Stimulated activated CD4-positive, alpha-beta T cell treated with anti-CD3 and anti-CD28 coated beads, Interleukin-15, amount 100 ng/mL, for 1 hour (primary cell): ENCODE data around the gene LAMC2.
"Not testable (repeated sequence)": the region's sequence is repeated elsewhere in the genome, so short reads cannot be mapped to it uniquely, and the experiment has no call there.

Experiments
- DNase-seq, 2 donors: peaks; one replicate each; pipeline ENCODE4 v3.0.0-alpha.2; 2020; ENCODE audit warnings: low read depth in 1 of 2, low spot score in 1 of 2

LAMC2 gene

GRCh38 chr1:183255073-183255472 is 69.0 kb downstream of the LAMC2 start:
- no peak for DNase-seq

GRCh38 chr1:183259924-183260323 is 73.9 kb downstream of the LAMC2 start:
- DNase-seq = no peak

DNA sequence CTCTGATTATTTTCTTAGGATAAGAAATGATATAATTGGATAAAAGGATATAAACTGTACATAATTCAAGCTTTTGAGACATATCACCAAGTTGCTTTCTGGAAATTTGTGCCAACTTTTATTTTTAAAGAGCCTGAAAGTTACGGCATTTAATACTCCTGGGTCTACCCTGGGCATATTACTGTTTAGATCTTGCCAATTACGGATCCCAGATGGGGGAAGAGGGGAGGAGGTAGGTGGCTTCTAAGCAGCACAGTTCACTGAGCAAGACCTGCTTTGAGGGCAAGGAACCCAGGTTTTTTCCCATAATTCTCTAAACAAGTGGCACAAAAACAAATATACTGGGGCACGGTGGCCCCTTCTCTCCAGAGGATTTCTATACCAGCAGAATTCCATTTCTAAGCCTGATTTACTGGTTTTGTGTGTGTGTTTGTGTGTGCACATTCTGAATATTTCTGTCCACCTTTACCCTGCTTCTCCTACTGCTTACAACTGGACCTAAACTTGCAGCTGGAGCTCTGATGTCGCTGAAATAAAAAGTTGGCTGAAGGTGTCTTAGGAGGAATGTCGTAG is 76.7 kb downstream of the LAMC2 start:
- no peak for DNase-seq

DNA sequence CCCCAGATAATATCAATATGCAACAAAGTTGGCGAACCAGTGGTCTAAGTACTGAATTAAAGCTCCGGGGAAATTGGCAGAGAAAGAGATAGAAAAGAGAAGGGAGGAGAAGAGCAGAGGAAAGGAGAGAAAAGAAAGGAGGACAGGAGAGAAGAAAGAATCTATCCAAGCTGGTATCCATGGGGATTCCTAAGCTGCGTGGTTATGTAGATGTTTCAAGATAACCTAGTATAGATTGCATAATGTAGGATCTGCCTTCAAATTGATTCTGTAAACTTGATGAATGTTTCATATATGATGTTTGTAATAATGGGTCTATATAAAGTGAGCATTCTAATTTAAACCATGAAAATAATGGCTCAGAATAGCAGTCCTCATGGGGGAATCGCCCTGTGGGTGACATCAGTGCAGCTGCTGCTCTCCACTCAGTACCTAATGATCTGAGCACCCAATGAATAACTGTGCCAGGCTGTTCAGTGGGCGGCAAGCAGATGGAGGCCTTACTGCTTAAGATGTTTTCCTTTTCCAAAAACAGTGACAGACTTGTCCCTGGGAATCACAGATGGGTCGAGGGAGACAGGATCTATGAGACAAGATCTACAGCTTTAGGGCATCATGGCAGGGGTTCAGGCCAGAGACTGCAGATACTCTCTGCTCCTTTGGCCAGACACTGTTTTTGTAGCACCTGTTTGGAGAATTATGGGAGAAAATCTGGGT is 78.0 kb downstream of the LAMC2 start:
- DNase-seq = no peak

GRCh38 chr1:183267646-183268431 is 81.8 kb downstream of the LAMC2 start:
- DNase-seq = no peak

- no peak for DNase-seq
Observed at GRCh38 chr1:183270541-183271141, 84.6 kb downstream of the LAMC2 start.

DNA sequence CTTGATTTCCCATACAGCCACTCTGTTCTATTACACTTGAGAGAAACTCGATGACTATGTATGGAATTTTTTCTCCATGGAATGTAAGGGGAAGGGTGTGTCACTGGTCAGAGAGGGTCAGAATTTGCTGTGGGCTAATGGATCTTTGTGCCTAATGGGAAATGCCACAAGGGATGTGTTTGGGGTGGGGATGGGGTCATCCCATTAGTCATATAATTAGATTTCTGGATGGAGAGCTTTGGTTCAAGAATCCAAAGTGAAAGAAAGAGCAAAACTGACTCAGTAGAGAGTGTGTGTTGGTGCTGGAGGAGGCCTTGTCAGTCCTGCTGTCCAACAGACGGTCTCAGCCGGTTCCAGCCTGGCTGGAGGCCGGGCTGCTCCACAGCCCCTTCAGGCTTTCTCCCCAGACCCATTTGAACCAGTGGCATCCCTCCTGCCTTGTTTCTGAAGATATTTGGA is 86.4 kb downstream of the LAMC2 start:
- no peak for DNase-seq

GRCh38 chr1:183273300-183273699 is 87.2 kb downstream of the LAMC2 start:
- DNase-seq = no peak

DNA sequence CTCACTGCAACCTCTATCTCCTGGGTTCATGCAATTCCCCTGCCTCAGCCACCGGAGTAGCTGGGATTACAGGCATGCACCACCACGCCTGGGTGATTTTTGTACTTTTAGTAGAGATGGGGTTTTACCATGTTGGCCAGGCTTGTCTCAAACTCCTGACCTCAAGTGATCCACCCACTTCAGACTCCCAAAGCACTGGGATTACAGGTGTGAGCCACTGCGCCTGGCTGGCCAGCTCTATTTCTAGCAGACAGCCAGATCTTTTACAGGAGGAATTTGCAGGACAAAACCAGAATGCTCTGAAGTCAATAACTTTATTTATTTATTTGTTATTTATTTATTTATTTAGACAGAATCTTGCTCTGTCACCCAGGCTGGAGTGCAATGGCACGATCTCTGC is 87.9 kb downstream of the LAMC2 start:
- not testable (repeated sequence) for DNase-seq

GRCh38 chr1:183274836-183275235 is 88.8 kb downstream of the LAMC2 start:
- no peak for DNase-seq

DNA sequence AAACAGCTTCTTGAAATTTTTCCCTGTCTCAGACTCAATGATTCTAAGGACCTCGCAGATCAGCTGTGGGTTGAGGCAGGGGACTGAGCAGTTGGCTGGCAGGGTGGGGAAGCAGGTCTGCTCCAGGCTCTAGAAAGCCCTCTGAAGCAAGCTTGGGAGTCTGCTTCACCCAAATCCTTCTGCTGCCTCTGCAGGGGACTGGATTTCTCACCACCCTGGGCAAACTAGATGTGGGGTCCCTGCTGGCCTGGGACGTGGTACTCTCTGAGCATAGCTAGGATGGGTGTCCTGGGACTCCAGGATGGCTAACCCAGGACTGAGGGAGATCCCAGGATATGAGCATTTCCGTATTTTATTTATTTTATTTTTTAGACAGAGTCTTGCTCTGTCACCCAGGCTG is 89.3 kb downstream of the LAMC2 start:
- DNase-seq = no peak

DNA sequence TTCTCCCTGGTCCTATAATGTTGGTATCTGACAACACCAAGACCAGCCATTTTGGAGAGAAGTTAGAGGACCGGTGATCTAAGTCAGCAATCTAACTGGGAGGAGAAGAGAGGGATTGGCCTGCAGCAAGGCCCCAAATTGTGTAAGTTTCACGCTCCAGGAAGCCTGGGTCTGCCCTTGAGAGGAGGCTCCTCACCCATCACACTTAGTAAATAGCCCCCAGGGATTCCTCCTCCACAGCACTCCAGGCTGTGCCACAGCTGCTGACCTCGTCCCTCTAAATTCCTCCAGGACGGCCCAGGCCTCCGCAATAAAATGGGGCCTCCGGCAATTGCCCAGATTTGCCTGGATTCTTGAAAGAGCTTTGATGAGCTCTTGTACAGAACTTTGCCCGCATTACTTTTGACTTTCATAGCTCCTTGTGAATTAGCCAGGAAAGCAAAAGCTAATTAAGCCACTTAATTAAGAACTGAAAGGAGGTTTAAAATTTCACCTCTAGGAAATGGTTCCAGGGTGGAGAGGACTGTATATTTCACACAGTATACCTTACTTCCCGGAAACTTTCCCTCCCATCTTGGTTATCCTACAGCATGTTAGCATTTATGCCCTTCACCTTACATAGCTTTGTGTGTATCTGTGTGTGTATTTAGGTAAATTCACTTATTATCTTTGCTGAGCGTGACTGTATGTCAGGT is 90.5 kb downstream of the LAMC2 start:
- DNase-seq = no peak

- no peak for DNase-seq
Observed at GRCh38 chr1:183277821-183278738, 92.0 kb downstream of the LAMC2 start.

DNA sequence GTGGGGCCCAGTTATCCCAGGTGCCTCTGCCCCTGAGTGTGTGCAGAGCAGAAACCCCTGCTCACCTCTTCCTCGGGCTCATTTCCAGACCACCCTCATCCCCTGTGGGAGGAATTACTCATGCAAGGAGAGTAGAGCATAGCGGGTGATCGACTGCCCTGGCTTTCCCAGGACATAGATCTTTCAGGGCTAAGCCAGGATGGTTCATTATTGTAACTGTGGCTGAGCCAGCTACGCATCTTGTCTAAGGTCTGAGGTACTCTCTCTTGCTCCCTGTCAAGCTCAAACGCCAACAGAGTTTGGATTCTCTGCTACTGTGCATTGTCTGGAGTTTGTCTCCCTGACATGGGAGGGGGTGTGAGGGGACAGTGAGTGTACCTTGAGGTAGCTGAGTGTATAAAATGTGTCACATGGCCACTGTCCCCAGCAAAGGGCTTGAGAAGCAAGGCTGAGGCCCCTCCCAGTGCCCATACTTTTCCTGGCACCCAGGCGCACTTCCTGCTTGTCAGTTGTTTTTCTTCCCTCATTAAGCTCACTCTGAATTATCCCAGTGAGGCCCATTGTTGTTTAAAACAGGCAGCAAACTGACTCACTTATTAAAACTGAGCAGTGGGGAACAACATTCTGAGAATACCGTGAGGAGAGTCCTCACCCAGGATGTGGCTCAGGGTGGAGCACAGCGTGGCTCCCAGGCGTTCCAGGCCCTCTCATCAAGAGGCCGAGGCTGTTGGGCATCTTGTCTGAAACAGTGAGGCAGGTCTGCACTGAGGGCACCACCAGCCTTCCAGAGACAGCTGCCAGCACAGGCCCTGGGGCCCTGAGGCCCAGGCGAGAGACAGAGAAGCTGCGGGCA is 92.9 kb downstream of the LAMC2 start:
- DNase-seq = no peak

DNA sequence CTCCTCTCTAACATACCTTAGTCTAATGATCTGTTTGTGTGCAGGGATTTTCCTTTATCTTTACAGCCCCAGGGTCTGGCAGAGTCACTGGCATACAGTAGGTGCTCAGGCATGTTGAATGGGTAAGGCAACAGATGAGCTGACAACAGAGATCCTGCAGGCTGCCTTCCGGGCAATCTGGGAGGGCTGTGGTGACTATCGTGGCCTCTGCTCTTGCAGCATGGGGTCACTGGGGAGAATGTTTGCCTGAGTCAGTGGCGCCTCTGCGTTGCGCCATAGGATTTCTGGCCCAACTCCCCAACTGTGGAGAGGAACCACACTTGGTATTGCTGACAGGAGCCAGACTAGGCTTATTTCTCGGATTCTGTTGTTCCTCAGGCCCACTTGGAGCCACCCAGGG is 93.8 kb downstream of the LAMC2 start:
- no peak for DNase-seq

DNA sequence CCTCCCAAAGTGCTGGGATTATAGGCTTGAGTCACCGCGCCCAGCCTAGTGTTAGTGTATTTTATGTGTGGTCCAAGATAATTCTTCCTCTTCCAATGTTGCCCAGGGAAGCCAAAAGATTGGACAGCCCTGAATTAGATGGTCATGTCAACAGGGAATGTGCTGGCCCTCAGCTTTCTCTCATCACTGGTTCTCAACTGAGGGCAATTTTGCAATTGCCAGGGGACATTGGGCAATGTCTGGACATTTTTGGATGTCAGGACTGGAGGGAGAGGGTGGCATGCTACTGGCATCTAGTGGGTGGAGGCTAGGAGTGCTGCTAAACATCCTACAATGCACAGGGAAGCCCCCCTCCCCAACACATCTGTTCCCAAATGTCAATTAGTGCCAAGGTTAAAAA is 95.0 kb downstream of the LAMC2 start:
- DNase-seq = no peak

- DNase-seq = peak; percentile 32 to 64
Observed at GRCh38 chr1:183281553-183282091, 95.6 kb downstream of the LAMC2 start.

- DNase-seq = no peak
Observed at GRCh38 chr1:183282101-183282855, 96.2 kb downstream of the LAMC2 start.
